Activated CD4-positive, alpha-beta memory T cell treated with anti-CD3 and anti-CD28 coated beads, Interleukin-2, amount 10 ng/mL, durations not matched to agents 7 days and 5 days (primary cell): Measurements from ENCODE around the gene SH2D5. TPM values are rescaled to one million over a fixed set of nuclear protein-coding genes. Genes with fewer than 3 reads are reported as not detected.
A peak's percentile ranks its signal among the peaks of the same experiment; 100 is the strongest.

ENCODE experiments used
- CTCF ChIA-PET: fragments of 350-600 bp; sonication (Branson Sonifier 250); formaldehyde crosslinking; loops from one replicate; lab custom pipeline; 2021; ENCODE audit warnings: antibody characterized with exemption, inconsistent platforms; lab: Charles Lee
- POLR2A ChIA-PET: fragments of 350-600 bp; sonication (Branson Sonifier 250); formaldehyde crosslinking; loops from one replicate; lab custom pipeline; 2021; ENCODE audit warnings: antibody characterized with exemption; lab: Charles Lee
- DNase-seq: peaks from one replicate; pipeline ENCODE4 v3.0.0-alpha.2; 2020
- H3K27ac Mint-ChIP-seq: one replicate; pipeline ENCODE4 v1.8.0; 2021; ENCODE audit warnings: mild to moderate bottlenecking, mixed read lengths
- H3K27me3 Mint-ChIP-seq: one replicate; pipeline ENCODE4 v1.8.0; 2021; ENCODE audit warnings: mixed read lengths
- H3K36me3 Mint-ChIP-seq: one replicate; pipeline ENCODE4 v1.8.0; 2021; ENCODE audit warnings: low read depth, mixed read lengths
- H3K4me1 Mint-ChIP-seq: one replicate; pipeline ENCODE4 v1.8.0; 2021; ENCODE audit warnings: mixed read lengths
- H3K4me3 Mint-ChIP-seq: one replicate; pipeline ENCODE4 v1.8.0; 2021; ENCODE audit warnings: mild to moderate bottlenecking, mixed read lengths
- H3K9me3 Mint-ChIP-seq: one replicate; pipeline ENCODE4 v1.8.0; 2021; ENCODE audit warnings: mixed read lengths
- total RNA-seq, 2 experiments: library from RNA; stranded (reverse); gene quantifications; one replicate each; pipeline ENCODE4 v1.2.3, GENCODE V29; 2021

Gene SH2D5
- total RNA-seq, 2 experiments from 2014 or later = 0.23 TPM; not detected in 1

DNA sequence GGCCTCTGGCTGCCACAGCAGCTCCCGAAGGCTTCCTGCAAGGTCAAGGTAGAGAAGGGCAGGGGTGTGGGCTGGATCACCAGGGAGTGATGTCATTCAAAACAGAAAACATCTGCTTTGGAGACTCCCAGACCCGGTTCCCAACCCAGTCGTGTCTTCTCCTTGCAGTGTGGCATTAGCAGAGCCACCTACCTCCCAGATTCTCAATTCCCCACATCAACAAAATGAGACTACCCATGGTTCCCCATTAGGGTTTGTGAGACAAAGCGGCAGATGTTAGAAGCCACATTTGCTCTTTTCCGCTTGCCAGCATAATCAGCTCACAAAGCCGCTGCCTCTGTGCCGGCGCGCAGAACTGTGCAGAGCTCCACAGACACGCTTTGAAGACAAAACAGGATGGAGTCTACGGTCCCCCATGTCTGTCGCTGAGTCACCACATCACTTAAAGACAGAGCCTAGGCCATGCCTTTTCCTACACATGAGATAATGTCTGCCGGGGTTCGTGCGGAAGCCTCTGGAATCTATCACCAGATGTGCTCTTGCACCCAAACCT lies 27.2 kb downstream of the SH2D5 start:
- peaks cover 7% of the 10 kb centered on the region for H3K27me3 Mint-ChIP-seq
- POLR2A ChIA-PET = no interaction called here
- no peaks in the 10 kb centered on the region for H3K36me3 Mint-ChIP-seq
- no peak overlapping the region for H3K27ac Mint-ChIP-seq
- CTCF ChIA-PET = interaction anchor here (1.1 kb wide), 1 partner anchor 9 kb away, joined by 3 read pairs; no protein-coding TSS in a partner anchor
- DNase-seq = no peak
- no peak overlapping the region for H3K4me3 Mint-ChIP-seq
- H3K4me1 Mint-ChIP-seq = no peaks in the 10 kb centered on the region
- H3K9me3 Mint-ChIP-seq = no peaks in the 10 kb centered on the region

DNA sequence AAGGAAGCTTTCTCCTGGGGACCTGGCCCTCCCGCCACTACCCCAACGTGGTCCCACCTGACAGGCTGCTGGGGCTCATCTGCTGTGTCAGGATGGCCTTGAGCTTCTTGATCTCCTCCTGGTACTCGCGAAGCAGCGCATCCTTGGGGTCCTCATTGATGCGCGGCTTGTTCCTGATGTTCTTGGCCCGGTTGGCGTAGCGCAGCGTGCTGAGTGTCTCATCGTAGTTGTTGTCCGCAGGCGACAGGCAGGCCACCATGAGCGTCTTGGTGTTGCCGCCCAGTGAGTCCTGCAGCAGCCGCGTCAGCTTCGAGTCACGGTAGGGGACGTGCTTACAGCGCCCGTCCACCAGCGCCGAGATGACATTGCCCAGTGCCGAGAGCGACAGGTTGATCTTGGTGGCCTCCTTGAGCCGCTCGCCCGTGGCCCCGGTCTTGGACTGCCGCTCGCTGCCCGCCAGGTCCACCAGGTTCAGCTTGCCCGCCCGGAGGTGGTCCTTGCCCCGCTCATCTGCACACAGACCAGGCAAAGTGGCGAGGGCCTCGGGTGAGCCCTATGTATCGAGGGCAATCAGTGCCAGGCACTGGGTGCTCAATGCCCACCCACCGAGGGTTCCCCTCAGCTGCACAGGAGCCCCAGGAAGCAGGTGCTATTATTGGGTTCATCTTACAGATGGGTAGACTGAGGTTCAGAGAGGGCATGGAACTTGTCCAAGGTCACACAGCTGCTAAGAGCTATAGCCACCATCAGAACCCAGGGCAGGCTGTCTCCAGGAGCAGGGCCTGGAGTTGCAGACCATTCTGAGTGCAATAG lies 27.9 kb downstream of the SH2D5 start:
- CTCF ChIA-PET = interaction anchor here (1.1 kb wide), 1 partner anchor 8 kb away, joined by 3 read pairs; no protein-coding TSS in a partner anchor
- DNase-seq = no peak
- Mint-ChIP-seq H3K4me1 (no peaks in the 10 kb centered on the region), H3K27me3 (peaks cover 7% of the 10 kb centered on the region), H3K4me3 (no peak overlapping the region), H3K36me3 (no peaks in the 10 kb centered on the region), H3K9me3 (no peaks in the 10 kb centered on the region), H3K27ac (no peak overlapping the region)
- POLR2A ChIA-PET = no interaction called here

DNA sequence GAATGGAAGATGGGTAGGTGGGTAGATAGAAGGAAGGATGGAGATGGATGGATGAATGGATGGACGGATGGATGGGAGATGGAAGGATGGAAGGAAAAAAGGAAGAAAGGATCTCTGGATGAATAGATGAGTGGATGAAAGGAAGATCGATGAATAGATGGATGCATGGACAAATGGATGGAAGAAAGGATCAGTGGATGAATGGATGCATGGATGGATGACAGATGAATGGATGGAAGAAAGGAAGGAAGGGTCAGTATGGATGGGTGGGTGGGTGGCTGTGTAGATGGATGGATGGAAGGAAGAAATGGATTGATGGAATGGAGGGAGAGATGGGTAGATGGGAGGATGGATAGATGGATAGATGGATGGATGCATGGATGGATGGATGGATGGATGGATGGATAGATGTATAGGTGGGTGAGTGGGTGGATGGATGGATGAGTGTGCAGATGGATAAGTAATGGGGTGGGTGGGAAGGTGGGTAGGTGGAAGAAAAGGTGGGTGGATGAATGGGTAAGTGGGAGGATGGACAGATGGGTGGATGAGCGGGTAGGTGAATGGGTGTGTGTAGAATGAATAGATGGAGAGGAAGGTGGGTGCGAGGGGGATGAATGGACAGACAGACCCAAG lies 29.3 kb downstream of the SH2D5 start:
- Mint-ChIP-seq H3K4me3 (no peak overlapping the region), H3K27ac (no peak overlapping the region), H3K27me3 (peaks cover 5% of the 10 kb centered on the region), H3K9me3 (no peaks in the 10 kb centered on the region), H3K36me3 (no peaks in the 10 kb centered on the region), H3K4me1 (no peaks in the 10 kb centered on the region)
- DNase-seq = no peak
- CTCF ChIA-PET = no interaction called here
- POLR2A ChIA-PET = no interaction called here

GRCh38 chr1:20702416-20702815 lies 30.1 kb downstream of the SH2D5 start:
- no peaks in the 10 kb centered on the region for H3K36me3 Mint-ChIP-seq
- CTCF ChIA-PET = no interaction called here
- DNase-seq = no peak
- no peak overlapping the region for H3K4me3 Mint-ChIP-seq
- no peaks in the 10 kb centered on the region for H3K4me1 Mint-ChIP-seq
- H3K27me3 Mint-ChIP-seq = peaks cover 3% of the 10 kb centered on the region
- no peak overlapping the region for H3K27ac Mint-ChIP-seq
- POLR2A ChIA-PET = no interaction called here
- H3K9me3 Mint-ChIP-seq = no peaks in the 10 kb centered on the region

- H3K9me3 Mint-ChIP-seq = no peaks in the 10 kb centered on the region
- CTCF ChIA-PET = no interaction called here
- H3K4me1 Mint-ChIP-seq = peaks cover 2% of the 10 kb centered on the region
- no peaks in the 10 kb centered on the region for H3K36me3 Mint-ChIP-seq
- POLR2A ChIA-PET = no interaction called here
- peaks cover 3% of the 10 kb centered on the region for H3K27me3 Mint-ChIP-seq
- H3K4me3 Mint-ChIP-seq = no peak overlapping the region
- no peak for DNase-seq
- no peak overlapping the region for H3K27ac Mint-ChIP-seq
Observed at GRCh38 chr1:20701847-20702246, 30.7 kb downstream of the SH2D5 start.

DNA sequence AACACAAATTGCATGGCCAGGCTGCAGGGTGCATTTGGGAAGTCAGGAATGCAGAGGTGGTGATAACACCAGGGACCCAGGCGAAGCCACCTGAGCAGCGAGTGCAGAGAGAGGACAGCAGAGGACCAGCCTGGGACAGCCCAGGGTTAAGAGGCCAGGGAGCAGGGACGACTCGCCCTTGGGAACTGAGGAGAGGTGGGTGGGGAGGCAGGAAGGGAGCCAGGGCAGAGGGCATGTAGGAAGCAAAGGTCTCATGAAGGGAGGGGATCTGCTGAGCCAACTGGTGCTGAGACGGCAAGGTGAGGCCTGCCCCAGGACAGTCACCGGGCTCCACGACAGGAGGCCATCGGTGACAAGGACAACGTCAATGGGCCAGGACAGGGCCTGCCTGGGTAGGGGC lies 31.1 kb downstream of the SH2D5 start:
- Mint-ChIP-seq H3K27ac (no peak overlapping the region), H3K4me1 (peaks cover 6% of the 10 kb centered on the region), H3K36me3 (no peaks in the 10 kb centered on the region), H3K4me3 (no peak overlapping the region), H3K9me3 (no peaks in the 10 kb centered on the region), H3K27me3 (peaks cover 4% of the 10 kb centered on the region)
- DNase-seq = no peak
- CTCF ChIA-PET = no interaction called here
- POLR2A ChIA-PET = no interaction called here

DNA sequence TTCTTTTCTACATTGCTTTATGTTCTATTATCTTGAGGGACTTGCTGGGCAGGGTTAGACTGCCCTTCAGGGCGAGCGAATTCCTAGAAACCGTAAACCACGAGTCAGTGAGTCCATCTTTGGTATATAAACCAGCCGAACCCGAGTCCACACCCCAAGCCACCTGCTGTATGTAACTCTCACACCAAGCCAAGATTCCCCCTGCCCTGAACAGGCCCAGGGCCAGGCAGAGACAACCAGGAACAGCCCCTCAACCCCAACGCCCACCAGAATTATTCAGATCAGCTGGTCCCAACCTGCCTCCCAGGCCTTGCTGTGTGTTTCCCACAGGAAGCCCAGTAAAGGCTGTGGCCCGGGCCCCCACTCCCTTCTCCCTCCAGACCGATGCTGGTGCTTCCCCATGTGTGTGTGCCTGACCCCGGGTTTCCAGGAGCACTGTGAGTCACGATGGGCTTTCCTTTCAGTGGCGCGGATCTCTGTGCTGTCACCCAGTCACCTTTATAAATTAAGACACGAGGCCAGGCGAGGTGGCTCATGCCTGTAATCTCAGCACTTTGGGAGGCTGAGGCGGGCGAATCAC lies 31.8 kb downstream of the SH2D5 start:
- no peak overlapping the region for H3K27ac Mint-ChIP-seq
- POLR2A ChIA-PET = no interaction called here
- no peaks in the 10 kb centered on the region for H3K36me3 Mint-ChIP-seq
- peaks cover 5% of the 10 kb centered on the region for H3K27me3 Mint-ChIP-seq
- H3K9me3 Mint-ChIP-seq = no peaks in the 10 kb centered on the region
- CTCF ChIA-PET = no interaction called here
- no peak for DNase-seq
- peaks cover 12% of the 10 kb centered on the region for H3K4me1 Mint-ChIP-seq
- no peak overlapping the region for H3K4me3 Mint-ChIP-seq

- H3K27me3 Mint-ChIP-seq = peaks cover 7% of the 10 kb centered on the region
- H3K36me3 Mint-ChIP-seq = no peaks in the 10 kb centered on the region
- no peak for DNase-seq
- no peaks in the 10 kb centered on the region for H3K9me3 Mint-ChIP-seq
- CTCF ChIA-PET = no interaction called here
- peaks cover 12% of the 10 kb centered on the region for H3K4me1 Mint-ChIP-seq
- no peak overlapping the region for H3K4me3 Mint-ChIP-seq
- H3K27ac Mint-ChIP-seq = no peak overlapping the region
- POLR2A ChIA-PET = interaction anchor here (1.4 kb wide), 1 partner anchor 18 kb away, joined by 3 read pairs; the partner anchor contains the start of gene KIF17
Observed at GRCh38 chr1:20699558-20699957, 32.9 kb downstream of the SH2D5 start.

GRCh38 chr1:20698195-20698910 lies 34.1 kb downstream of the SH2D5 start:
- Mint-ChIP-seq H3K27me3 (peaks cover 10% of the 10 kb centered on the region), H3K36me3 (no peaks in the 10 kb centered on the region), H3K9me3 (no peaks in the 10 kb centered on the region), H3K27ac (no peak overlapping the region), H3K4me3 (no peak overlapping the region), H3K4me1 (peaks cover 12% of the 10 kb centered on the region)
- no peak for DNase-seq
- CTCF ChIA-PET = interaction anchor here (1.4 to 3.9 kb wide), 2 partner anchors 18 to 497 kb away, joined by 3 to 52 read pairs; no protein-coding TSS in a partner anchor
- POLR2A ChIA-PET = interaction anchor here (1.4 kb wide), 1 partner anchor 19 kb away, joined by 3 read pairs; the partner anchor contains the start of gene KIF17

DNA sequence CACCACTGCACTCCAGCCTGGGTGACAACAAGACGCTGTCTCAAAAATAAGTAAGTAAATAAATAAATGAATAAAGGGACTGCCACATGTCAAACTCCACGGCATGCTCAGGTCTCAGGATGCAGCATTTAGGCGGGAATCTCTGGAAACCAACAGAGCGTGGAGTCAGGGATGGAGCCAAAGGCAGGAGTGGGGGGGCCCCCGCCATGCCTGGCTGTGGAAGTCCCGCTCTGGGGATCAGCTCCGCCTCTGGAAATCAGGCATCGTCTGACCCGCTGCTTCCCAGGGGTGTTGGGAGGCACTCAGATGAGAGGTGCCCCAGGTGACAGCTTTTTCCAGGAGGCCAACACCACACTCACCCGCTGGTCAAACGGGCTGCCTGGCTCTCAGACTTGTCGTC lies 34.9 kb downstream of the SH2D5 start:
- Mint-ChIP-seq H3K27me3 (peaks cover 10% of the 10 kb centered on the region), H3K4me1 (peaks cover 12% of the 10 kb centered on the region), H3K27ac (no peak overlapping the region), H3K4me3 (no peak overlapping the region), H3K9me3 (no peaks in the 10 kb centered on the region), H3K36me3 (no peaks in the 10 kb centered on the region)
- ChIA-PET POLR2A (no interaction called here), CTCF (interaction anchor here (1.0 to 3.9 kb wide), 9 partner anchors 10 to 498 kb away, joined by 3 to 52 read pairs (median 7); partner anchors contain the start of gene SH2D5)
- DNase-seq = no peak

GRCh38 chr1:20696397-20697333 lies 35.8 kb downstream of the SH2D5 start:
- peak; percentile 77 for DNase-seq
- H3K36me3 Mint-ChIP-seq = no peaks in the 10 kb centered on the region
- peak overlapping the region; percentile 79 for H3K4me3 Mint-ChIP-seq
- H3K9me3 Mint-ChIP-seq = no peaks in the 10 kb centered on the region
- peaks cover 9% of the 10 kb centered on the region for H3K27me3 Mint-ChIP-seq
- H3K27ac Mint-ChIP-seq = no peak overlapping the region
- CTCF ChIA-PET = interaction anchor here (0.5 to 3.9 kb wide), 48 partner anchors 8 to 668 kb away, joined by 3 to 52 read pairs (median 4); partner anchors contain the start of genes DDOST, HP1BP3, KIF17 and SH2D5
- H3K4me1 Mint-ChIP-seq = peaks cover 12% of the 10 kb centered on the region
- POLR2A ChIA-PET = interaction anchor here (1.0 to 1.5 kb wide), 3 partner anchors 90 to 134 kb away, joined by 3 read pairs; partner anchors contain the start of gene HP1BP3
